WTC11 (cell line): Measurements from ENCODE around the gene TAAR8. TPM values are rescaled to one million over a fixed set of nuclear protein-coding genes. Genes with fewer than 3 reads are reported as not detected.

ENCODE experiments used
- ATAC-seq: fragments of 200-7000 bp; cut with Tn5 transposase; 2 replicates; pipeline ENCODE4 v1.10.0; 2021; ENCODE audit warnings: mild to moderate bottlenecking, moderate library complexity
- CTCF ChIA-PET: fragments of 300-600 bp; sonication (Branson Sonifier 250); formaldehyde crosslinking; loops from one replicate; lab custom pipeline; 2021; ENCODE audit warnings: antibody characterized with exemption; lab: Charles Lee
- POLR2A ChIA-PET: fragments of 350-600 bp; sonication (Branson Sonifier 250); formaldehyde crosslinking; loops from one replicate; lab custom pipeline; 2021; ENCODE audit warnings: antibody characterized with exemption; lab: Charles Lee
- DNase-seq: peaks from one replicate; pipeline ENCODE4 v3.0.0; 2021; ENCODE audit warnings: low spot score
- H3K27ac Mint-ChIP-seq: 2 replicates; pipeline ENCODE4 v1.8.0; 2021; ENCODE audit warnings: mixed read lengths
- H3K27me3 Mint-ChIP-seq: 2 replicates; pipeline ENCODE4 v1.8.0; 2021; ENCODE audit warnings: low read depth, mild to moderate bottlenecking, moderate library complexity, mixed read lengths
- H3K36me3 Mint-ChIP-seq: 2 replicates; pipeline ENCODE4 v1.8.0; 2021; ENCODE audit warnings: mixed read lengths
- H3K4me1 Mint-ChIP-seq: 2 replicates; pipeline ENCODE4 v1.8.0; 2022; ENCODE audit warnings: mixed read lengths
- H3K4me3 Mint-ChIP-seq: 2 replicates; pipeline ENCODE4 v1.8.0; 2021; ENCODE audit warnings: mild to moderate bottlenecking, moderate library complexity, mixed read lengths
- H3K9me3 Mint-ChIP-seq: 2 replicates; pipeline ENCODE4 v1.8.0; 2021; ENCODE audit warnings: mixed read lengths
- CBFB ChIP-seq: sonication (generic); formaldehyde crosslinking; IDR thresholded peaks from 2 replicates; pipeline ENCODE4 v1.8.1; 2022; ENCODE audit warnings: mild to moderate bottlenecking, low read depth, missing genetic modification reagents
- CREB1 ChIP-seq: sonication (generic); formaldehyde crosslinking; IDR thresholded peaks from 2 replicates; pipeline ENCODE4 v1.8.0; 2023; ENCODE audit warnings: mild to moderate bottlenecking, missing genetic modification reagents
- FOXJ3 ChIP-seq: sonication (generic); formaldehyde crosslinking; IDR thresholded peaks from 2 replicates; pipeline ENCODE4 v1.9.0; 2021; ENCODE audit warnings: missing genetic modification reagents, mild to moderate bottlenecking, borderline replicate concordance
- FOXK1 ChIP-seq: sonication (generic); formaldehyde crosslinking; IDR thresholded peaks from 2 replicates; pipeline ENCODE4 v1.8.0; 2022; ENCODE audit warnings: mild to moderate bottlenecking, moderate library complexity, missing genetic modification reagents
- GRHL2 ChIP-seq: fragments of 250-450 bp; sonication (Bioruptor Pico); IDR thresholded peaks from 2 replicates; pipeline ENCODE4 v1.8.0; 2022; ENCODE audit warnings: mild to moderate bottlenecking, moderate library complexity; ENCODE audit not compliant: insufficient replicate concordance, severe bottlenecking
- GTF2I ChIP-seq: fragments of 250-450 bp; sonication (Bioruptor Pico); conservative IDR thresholded peaks from 2 replicates; pipeline ENCODE4 v1.4.0; 2021; ENCODE audit warnings: mild to moderate bottlenecking
- IRF2 ChIP-seq: sonication (generic); formaldehyde crosslinking; IDR thresholded peaks from 2 replicates; pipeline ENCODE4 v1.8.0; 2022; ENCODE audit warnings: low read depth, missing genetic modification reagents, borderline replicate concordance
- JUN ChIP-seq: sonication (generic); formaldehyde crosslinking; IDR thresholded peaks from 2 replicates; pipeline ENCODE4 v1.8.0; 2023; ENCODE audit warnings: mild to moderate bottlenecking, missing genetic modification reagents
- MYBL2 ChIP-seq: sonication (generic); formaldehyde crosslinking; IDR thresholded peaks from 2 replicates; pipeline ENCODE4 v1.8.1; 2023; ENCODE audit warnings: mild to moderate bottlenecking, moderate library complexity, missing genetic modification reagents
- NFE2L1 ChIP-seq: sonication (generic); formaldehyde crosslinking; IDR thresholded peaks from 2 replicates; pipeline ENCODE4 v1.8.1; 2023; ENCODE audit warnings: missing genetic modification reagents
- NR1H2 ChIP-seq: sonication (generic); formaldehyde crosslinking; IDR thresholded peaks from 2 replicates; pipeline ENCODE4 v1.9.0; 2021; ENCODE audit warnings: mild to moderate bottlenecking, moderate library complexity, missing genetic modification reagents
- NR2C2 ChIP-seq: sonication (generic); formaldehyde crosslinking; IDR thresholded peaks from 2 replicates; pipeline ENCODE4 v1.8.0; 2022; ENCODE audit warnings: mild to moderate bottlenecking, missing genetic modification reagents
- PRRX2 ChIP-seq: fragments of 250-450 bp; sonication (Bioruptor Pico); IDR thresholded peaks from 2 replicates; pipeline ENCODE4 v1.8.0; 2021; ENCODE audit warnings: mild to moderate bottlenecking
- SMAD3 ChIP-seq: sonication (generic); formaldehyde crosslinking; IDR thresholded peaks from 2 replicates; pipeline ENCODE4 v1.8.0; 2022; ENCODE audit warnings: missing genetic modification reagents, mild to moderate bottlenecking, borderline replicate concordance
- SOX15 ChIP-seq: fragments of 250-450 bp; sonication (Bioruptor Pico); IDR thresholded peaks from 2 replicates; pipeline ENCODE4 v1.9.0; 2021; ENCODE audit warnings: mild to moderate bottlenecking
- TCF7 ChIP-seq: sonication (generic); formaldehyde crosslinking; IDR thresholded peaks from 2 replicates; pipeline ENCODE4 v1.8.0; 2022; ENCODE audit warnings: mild to moderate bottlenecking, low read depth, missing genetic modification reagents, moderate library complexity
- TP53 ChIP-seq: sonication (generic); formaldehyde crosslinking; IDR thresholded peaks from 2 replicates; pipeline ENCODE4 v1.8.1; 2023; ENCODE audit warnings: mild to moderate bottlenecking, missing genetic modification reagents
- ZNF138 ChIP-seq: sonication (generic); formaldehyde crosslinking; conservative IDR thresholded peaks from 2 replicates; pipeline ENCODE4 v1.8.1; 2022; ENCODE audit warnings: mild to moderate bottlenecking, moderate library complexity, missing genetic modification reagents
- ZNF232 ChIP-seq: sonication (generic); formaldehyde crosslinking; IDR thresholded peaks from 2 replicates; pipeline ENCODE4 v1.8.0; 2022; ENCODE audit warnings: mild to moderate bottlenecking, missing genetic modification reagents
- total RNA-seq: library from RNA; stranded (reverse); gene quantifications from 3 replicates; pipeline ENCODE4 v1.2.3, GENCODE V29; 2021
- TF ChIP-seq, protein P1 (sequence below): fragments of 250-450 bp; sonication (Bioruptor Pico); IDR thresholded peaks from 2 replicates; pipeline ENCODE4 v1.8.0; 2021; ENCODE audit warnings: mild to moderate bottlenecking
- TF ChIP-seq, protein P2 (sequence below): sonication (generic); formaldehyde crosslinking; IDR thresholded peaks from 2 replicates; pipeline ENCODE4 v1.8.1; 2023; ENCODE audit warnings: mild to moderate bottlenecking, missing genetic modification reagents, moderate library complexity
- TF ChIP-seq, protein P3 (sequence below): sonication (generic); formaldehyde crosslinking; IDR thresholded peaks from 2 replicates; pipeline ENCODE4 v1.8.1; 2022; ENCODE audit warnings: mild to moderate bottlenecking, moderate library complexity, missing genetic modification reagents
- TF ChIP-seq, protein P4 (sequence below): sonication (generic); formaldehyde crosslinking; IDR thresholded peaks from 2 replicates; pipeline ENCODE4 v1.8.1; 2022; ENCODE audit warnings: low read depth, mild to moderate bottlenecking, moderate library complexity, missing genetic modification reagents, borderline replicate concordance
- TF ChIP-seq, protein P5 (sequence below): sonication (generic); formaldehyde crosslinking; IDR thresholded peaks from 2 replicates; pipeline ENCODE4 v1.8.1; 2023; ENCODE audit warnings: mild to moderate bottlenecking, missing genetic modification reagents
- TF ChIP-seq, protein P6 (sequence below): fragments of 250-450 bp; sonication (Bioruptor Pico); IDR thresholded peaks from 2 replicates; pipeline ENCODE4 v1.9.0; 2021; ENCODE audit warnings: moderate library complexity, mild to moderate bottlenecking, inconsistent platforms, borderline replicate concordance
- TF ChIP-seq, protein P7 (sequence below): sonication (generic); formaldehyde crosslinking; IDR thresholded peaks from 2 replicates; pipeline ENCODE4 v1.8.1; 2023; ENCODE audit warnings: mild to moderate bottlenecking, missing genetic modification reagents, borderline replicate concordance

Gene TAAR8
- total RNA-seq, 1 experiment from 2014 or later, result not detected

DNA sequence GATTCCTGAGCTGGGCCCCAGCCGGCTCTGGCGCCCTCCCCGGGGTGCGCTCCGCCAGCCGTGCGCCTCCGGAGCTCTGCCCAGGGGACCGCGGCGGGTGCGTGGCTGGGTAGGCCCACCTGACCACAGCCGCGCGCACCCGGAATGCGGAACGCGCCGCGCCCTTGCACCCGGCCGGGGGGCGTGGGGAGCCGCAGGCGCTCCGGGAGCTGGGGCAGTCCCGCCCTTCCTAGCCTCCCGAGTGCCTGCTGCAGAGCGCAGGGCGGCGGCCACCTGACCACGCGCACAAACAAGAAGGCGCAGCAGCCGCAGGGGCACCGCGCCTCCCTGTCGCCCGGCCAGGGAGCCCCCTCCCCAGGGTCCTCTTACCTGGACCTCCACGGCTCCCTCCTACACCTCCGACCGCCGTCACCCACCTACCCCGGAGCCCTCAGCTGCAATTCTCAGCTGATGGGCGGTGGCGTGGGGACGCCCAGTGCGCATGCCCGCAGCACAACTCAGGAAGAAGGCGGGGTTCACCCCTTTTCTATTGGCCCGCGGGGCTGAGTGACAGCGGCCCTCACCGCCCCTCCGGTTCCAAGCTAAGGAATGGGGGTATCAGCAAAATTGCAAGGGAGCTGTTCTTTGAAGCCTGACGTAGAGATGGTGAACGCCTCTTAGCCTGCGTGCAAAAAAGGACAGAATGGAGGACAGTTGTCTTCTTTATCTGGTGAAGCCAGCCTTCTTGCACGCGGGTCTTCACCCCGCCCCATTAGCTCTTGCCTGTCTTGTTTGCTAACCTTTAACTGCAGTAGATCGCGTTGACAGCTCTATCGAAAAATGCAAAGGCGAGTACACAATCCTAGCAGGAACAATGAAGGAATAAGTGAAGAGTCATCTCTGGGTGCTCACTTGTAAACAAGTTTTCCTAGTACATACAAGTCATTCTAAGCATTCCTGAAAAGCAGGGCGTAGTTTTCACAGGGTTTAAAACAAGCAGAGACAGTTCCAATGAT, 39.5 kb upstream of the TAAR8 start, which contains the start of gene STX7:
STX7 (minus strand) TSS at position 479 of the 995 bp plus-strand sequence. CDS start 9,586 bp downstream, outside the sequence.
- H3K27ac Mint-ChIP-seq, result no peak within 1 kb of the TSS; the same call in 1 of the 2 replicates
- no peaks in the 10 kb centered on the region for H3K9me3 Mint-ChIP-seq
- DNase-seq (peak; percentile 90), ATAC-seq (peak; percentile 96)
- POLR2A ChIA-PET, result interaction anchor here (0.8 to 1.0 kb wide), 2 partner anchors 28 to 285 kb away, joined by 3 to 4 read pairs; partner anchors contain the start of gene SLC18B1
- H3K4me1 Mint-ChIP-seq, result peaks cover 22% of the 10 kb centered on the region
- peak within 1 kb of the TSS; percentile 92 for H3K4me3 Mint-ChIP-seq
- peaks cover 18% of the 10 kb centered on the region for H3K27me3 Mint-ChIP-seq
- peaks cover 4% of the 10 kb centered on the region; the same call in 1 of the 2 replicates for H3K36me3 Mint-ChIP-seq
- CTCF ChIA-PET, result interaction anchor here (0.5 to 2.1 kb wide), 12 partner anchors 14 to 705 kb away, joined by 3 to 12 read pairs (median 4); partner anchors contain the start of gene SLC18B1
- TF ChIP-seq, protein P1, sequence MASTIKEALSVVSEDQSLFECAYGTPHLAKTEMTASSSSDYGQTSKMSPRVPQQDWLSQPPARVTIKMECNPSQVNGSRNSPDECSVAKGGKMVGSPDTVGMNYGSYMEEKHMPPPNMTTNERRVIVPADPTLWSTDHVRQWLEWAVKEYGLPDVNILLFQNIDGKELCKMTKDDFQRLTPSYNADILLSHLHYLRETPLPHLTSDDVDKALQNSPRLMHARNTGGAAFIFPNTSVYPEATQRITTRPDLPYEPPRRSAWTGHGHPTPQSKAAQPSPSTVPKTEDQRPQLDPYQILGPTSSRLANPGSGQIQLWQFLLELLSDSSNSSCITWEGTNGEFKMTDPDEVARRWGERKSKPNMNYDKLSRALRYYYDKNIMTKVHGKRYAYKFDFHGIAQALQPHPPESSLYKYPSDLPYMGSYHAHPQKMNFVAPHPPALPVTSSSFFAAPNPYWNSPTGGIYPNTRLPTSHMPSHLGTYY (CRISPR knock-in tag), result no peak
- TF ChIP-seq NR2C2 (CRISPR knock-in tag) (no peak), MYBL2 (CRISPR knock-in tag) (no peak), SMAD3 (CRISPR knock-in tag) (no peak), ZNF138 (CRISPR knock-in tag) (no peak), SOX15 (CRISPR knock-in tag) (no peak), ZNF232 (CRISPR knock-in tag) (no peak), TP53 (CRISPR knock-in tag) (no peak), IRF2 (no peak), NR1H2 (CRISPR knock-in tag) (no peak), GTF2I (CRISPR knock-in tag) (no peak), NFE2L1 (CRISPR knock-in tag) (no peak), CBFB (CRISPR knock-in tag) (no peak), CREB1 (no peak), TCF7 (CRISPR knock-in tag) (no peak), FOXK1 (peak; percentile 56; the same call in 1 of the 2 replicates), GRHL2 (CRISPR knock-in tag) (no peak), PRRX2 (CRISPR knock-in tag) (no peak), JUN (CRISPR knock-in tag) (no peak), FOXJ3 (CRISPR knock-in tag) (no peak)
- TF ChIP-seq, protein P2, sequence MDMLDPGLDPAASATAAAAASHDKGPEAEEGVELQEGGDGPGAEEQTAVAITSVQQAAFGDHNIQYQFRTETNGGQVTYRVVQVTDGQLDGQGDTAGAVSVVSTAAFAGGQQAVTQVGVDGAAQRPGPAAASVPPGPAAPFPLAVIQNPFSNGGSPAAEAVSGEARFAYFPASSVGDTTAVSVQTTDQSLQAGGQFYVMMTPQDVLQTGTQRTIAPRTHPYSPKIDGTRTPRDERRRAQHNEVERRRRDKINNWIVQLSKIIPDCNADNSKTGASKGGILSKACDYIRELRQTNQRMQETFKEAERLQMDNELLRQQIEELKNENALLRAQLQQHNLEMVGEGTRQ (CRISPR knock-in tag), result peak; percentile 50; the same call in 1 of the 2 replicates
- TF ChIP-seq, protein P3, sequence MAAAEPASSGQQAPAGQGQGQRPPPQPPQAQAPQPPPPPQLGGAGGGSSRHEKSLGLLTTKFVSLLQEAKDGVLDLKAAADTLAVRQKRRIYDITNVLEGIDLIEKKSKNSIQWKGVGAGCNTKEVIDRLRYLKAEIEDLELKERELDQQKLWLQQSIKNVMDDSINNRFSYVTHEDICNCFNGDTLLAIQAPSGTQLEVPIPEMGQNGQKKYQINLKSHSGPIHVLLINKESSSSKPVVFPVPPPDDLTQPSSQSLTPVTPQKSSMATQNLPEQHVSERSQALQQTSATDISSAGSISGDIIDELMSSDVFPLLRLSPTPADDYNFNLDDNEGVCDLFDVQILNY (CRISPR knock-in tag), result no peak; the same call in 1 of the 2 replicates
- TF ChIP-seq, protein P4, sequence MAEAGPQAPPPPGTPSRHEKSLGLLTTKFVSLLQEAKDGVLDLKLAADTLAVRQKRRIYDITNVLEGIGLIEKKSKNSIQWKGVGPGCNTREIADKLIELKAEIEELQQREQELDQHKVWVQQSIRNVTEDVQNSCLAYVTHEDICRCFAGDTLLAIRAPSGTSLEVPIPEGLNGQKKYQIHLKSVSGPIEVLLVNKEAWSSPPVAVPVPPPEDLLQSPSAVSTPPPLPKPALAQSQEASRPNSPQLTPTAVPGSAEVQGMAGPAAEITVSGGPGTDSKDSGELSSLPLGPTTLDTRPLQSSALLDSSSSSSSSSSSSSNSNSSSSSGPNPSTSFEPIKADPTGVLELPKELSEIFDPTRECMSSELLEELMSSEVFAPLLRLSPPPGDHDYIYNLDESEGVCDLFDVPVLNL, result no peak
- TF ChIP-seq, protein P5, sequence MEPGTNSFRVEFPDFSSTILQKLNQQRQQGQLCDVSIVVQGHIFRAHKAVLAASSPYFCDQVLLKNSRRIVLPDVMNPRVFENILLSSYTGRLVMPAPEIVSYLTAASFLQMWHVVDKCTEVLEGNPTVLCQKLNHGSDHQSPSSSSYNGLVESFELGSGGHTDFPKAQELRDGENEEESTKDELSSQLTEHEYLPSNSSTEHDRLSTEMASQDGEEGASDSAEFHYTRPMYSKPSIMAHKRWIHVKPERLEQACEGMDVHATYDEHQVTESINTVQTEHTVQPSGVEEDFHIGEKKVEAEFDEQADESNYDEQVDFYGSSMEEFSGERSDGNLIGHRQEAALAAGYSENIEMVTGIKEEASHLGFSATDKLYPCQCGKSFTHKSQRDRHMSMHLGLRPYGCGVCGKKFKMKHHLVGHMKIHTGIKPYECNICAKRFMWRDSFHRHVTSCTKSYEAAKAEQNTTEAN, result no peak
- TF ChIP-seq, protein P6, sequence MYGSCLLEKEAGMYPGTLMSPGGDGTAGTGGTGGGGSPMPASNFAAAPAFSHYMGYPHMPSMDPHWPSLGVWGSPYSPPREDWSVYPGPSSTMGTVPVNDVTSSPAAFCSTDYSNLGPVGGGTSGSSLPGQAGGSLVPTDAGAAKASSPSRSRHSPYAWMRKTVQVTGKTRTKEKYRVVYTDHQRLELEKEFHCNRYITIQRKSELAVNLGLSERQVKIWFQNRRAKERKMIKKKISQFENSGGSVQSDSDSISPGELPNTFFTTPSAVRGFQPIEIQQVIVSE (CRISPR knock-in tag), result no peak
- TF ChIP-seq, protein P7, sequence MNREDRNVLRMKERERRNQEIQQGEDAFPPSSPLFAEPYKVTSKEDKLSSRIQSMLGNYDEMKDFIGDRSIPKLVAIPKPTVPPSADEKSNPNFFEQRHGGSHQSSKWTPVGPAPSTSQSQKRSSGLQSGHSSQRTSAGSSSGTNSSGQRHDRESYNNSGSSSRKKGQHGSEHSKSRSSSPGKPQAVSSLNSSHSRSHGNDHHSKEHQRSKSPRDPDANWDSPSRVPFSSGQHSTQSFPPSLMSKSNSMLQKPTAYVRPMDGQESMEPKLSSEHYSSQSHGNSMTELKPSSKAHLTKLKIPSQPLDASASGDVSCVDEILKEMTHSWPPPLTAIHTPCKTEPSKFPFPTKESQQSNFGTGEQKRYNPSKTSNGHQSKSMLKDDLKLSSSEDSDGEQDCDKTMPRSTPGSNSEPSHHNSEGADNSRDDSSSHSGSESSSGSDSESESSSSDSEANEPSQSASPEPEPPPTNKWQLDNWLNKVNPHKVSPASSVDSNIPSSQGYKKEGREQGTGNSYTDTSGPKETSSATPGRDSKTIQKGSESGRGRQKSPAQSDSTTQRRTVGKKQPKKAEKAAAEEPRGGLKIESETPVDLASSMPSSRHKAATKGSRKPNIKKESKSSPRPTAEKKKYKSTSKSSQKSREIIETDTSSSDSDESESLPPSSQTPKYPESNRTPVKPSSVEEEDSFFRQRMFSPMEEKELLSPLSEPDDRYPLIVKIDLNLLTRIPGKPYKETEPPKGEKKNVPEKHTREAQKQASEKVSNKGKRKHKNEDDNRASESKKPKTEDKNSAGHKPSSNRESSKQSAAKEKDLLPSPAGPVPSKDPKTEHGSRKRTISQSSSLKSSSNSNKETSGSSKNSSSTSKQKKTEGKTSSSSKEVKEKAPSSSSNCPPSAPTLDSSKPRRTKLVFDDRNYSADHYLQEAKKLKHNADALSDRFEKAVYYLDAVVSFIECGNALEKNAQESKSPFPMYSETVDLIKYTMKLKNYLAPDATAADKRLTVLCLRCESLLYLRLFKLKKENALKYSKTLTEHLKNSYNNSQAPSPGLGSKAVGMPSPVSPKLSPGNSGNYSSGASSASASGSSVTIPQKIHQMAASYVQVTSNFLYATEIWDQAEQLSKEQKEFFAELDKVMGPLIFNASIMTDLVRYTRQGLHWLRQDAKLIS (CRISPR knock-in tag), result no peak
